Subcutaneous adipose tissue (tissue), 4 donors: ENCODE data around the gene TTC23L. TPM values are rescaled to one million over a fixed set of nuclear protein-coding genes. Genes with fewer than 3 reads are reported as not detected.

Source experiments
- total RNA-seq, 4 donors: library from RNA; depleted of rRNA; stranded (reverse); fragments of >200 nt; gene quantifications; one replicate each; pipeline ENCODE4 v1.1.0, GENCODE V29; 2016
- TF ChIP-seq, protein P1 (sequence below): fragments of 450-650 bp; IDR thresholded peaks from one replicate; pipeline ENCODE4 v1.5.1; 2016; ENCODE audit warnings: low read depth, mild to moderate bottlenecking, control low read depth, antibody characterized with exemption, moderate library complexity

Gene TTC23L
- total RNA-seq, 4 donors from 2014 or later = not detected

DNA sequence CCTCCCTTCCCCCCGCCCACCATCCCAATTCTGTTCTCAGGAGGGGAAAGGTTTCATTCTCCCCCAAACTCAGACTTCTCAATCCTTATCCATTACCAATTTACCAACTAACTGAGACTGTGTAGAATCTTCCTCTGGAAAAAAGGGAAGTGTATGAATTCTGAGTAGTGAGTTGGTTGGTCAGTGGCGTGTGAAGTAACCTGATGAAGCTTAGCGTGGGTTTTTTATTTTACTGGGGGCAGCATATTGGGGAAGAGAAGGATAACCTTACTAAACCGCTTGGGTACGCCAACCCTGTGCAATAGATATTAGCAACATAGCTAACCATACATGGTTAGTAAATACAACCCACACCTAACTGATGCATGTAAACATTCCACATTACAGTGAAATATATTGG is 89.3 kb downstream of the TTC23L start:
- TF ChIP-seq, protein P1, sequence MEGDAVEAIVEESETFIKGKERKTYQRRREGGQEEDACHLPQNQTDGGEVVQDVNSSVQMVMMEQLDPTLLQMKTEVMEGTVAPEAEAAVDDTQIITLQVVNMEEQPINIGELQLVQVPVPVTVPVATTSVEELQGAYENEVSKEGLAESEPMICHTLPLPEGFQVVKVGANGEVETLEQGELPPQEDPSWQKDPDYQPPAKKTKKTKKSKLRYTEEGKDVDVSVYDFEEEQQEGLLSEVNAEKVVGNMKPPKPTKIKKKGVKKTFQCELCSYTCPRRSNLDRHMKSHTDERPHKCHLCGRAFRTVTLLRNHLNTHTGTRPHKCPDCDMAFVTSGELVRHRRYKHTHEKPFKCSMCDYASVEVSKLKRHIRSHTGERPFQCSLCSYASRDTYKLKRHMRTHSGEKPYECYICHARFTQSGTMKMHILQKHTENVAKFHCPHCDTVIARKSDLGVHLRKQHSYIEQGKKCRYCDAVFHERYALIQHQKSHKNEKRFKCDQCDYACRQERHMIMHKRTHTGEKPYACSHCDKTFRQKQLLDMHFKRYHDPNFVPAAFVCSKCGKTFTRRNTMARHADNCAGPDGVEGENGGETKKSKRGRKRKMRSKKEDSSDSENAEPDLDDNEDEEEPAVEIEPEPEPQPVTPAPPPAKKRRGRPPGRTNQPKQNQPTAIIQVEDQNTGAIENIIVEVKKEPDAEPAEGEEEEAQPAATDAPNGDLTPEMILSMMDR = no peak

DNA sequence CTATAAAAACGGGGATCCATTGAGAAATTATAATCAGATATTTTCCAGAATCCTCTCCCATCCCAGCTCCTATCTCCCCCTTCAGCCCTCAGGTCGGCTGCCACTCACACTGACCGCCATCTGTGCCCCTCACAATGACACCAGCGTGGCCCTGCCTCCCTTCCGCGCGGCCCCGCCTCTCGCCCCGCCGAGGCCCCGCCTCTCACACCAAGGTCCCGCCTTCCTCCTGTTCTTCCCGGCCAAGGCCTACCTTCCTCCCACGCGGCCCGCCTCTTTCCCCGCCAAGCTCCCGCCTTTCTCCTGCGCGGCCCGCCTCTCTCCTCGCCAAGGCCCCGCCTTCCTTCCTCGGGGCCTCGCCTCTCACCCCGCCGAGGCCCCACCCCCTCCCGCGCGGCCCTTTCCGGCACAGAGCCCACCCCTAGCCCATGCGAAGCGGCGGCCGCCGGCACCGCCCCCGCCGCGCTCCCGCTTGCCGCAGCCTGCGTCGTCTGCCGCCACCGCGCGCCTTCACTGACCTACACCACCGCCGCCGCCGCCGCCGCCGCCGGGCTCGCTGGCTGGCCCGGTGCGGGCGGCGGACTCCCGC is 90.3 kb downstream of the TTC23L start, which contains the start of gene DNAJC21:
TSS of gene DNAJC21 (plus strand) at position 426 of the 586 bp plus-strand sequence. CDS start 261 bp downstream, outside the sequence.
- TF ChIP-seq, protein P1 = no peak

DNA sequence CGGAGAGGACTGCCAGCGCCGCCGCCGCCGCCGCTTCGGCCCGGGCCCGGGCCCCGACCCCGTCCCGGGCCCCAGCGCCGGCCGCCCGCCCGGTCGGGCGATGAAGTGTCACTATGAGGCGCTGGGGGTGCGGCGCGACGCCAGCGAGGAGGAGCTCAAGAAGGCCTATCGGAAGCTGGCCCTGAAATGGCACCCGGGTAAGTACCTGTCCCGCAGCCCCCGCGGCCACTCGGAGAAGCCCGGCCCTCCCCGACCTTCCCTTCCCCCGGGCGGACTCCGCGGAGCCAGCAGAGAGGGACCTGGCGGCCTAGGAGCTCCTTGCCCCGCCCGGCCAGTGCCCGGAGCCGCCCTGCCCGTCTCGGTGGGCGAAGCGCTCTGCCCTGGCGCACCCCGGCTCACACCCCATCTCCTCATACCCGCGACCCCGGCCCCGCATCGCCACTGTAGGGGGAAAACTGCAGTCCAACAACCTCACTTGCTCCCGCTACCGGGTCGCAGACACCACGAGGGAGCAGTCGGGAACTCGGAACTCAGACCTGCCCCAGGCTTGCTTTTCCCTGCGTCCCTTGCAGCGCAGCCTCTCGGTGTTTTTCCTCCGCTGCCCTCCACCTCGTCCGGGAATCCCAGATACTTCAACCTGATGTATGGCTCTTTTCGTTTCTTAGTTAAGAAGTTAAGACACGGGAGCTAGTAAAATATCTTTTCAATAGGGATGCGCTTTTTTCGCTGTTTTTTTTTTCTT is 90.9 kb downstream of the TTC23L start:
- TF ChIP-seq, protein P1 = no peak

DNA sequence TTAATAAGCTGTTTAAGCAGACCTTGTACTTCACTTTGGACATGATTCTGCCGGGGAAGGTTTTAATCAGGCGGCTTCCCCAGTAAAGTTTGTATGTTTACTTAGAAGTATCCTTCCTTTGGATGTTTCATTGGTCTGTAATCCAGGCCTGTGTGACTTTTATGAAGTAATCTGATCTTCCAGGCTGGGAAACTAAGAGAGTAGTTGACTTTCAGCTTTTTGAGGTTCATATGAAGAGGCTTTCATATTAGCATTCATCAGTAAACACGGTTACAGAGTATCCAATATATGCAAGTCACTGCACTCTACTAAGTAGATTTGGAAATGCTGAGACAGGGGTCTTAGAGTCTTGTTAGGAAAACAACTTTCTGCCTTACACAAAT is 91.5 kb downstream of the TTC23L start:
- TF ChIP-seq, protein P1 = no peak

DNA sequence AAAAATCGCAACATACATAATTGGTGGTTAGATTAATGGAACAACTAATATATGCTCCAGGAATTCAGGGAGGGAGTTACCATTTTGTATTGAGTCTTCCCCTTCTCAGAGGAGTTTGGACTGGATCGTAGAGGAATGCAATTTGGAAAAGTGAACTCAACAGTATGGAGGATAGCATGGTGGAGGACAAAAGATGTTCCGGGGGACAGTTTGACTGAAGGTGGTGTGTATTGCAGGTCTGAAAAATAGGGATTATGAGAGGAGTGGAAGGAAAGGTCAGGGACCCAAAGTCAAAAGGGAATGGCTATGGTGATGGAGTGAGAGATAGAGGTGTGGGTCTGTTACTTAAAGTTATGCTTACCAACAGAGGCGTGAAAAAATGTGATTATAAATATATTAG is 91.9 kb downstream of the TTC23L start:
- TF ChIP-seq, protein P1 = no peak

DNA sequence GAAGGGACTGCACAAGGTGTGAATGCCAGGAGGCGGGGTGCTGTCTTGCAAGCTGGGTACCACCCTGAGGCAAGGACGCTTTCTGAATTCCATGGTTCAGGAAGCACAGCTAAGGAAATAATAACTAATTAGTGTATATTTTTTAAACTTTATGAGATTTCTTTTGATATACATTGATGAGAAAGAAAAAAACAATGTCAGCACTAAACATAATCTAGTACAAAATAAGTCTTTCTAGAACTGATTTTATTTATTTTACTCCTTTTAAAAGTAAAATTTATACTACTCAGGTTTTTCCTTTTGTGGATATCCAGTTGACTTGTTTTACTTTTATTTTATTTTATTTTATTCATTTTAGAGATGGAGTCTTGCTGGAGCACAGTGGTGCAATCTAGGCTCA is 94.0 kb downstream of the TTC23L start:
- TF ChIP-seq, protein P1 = no peak

DNA sequence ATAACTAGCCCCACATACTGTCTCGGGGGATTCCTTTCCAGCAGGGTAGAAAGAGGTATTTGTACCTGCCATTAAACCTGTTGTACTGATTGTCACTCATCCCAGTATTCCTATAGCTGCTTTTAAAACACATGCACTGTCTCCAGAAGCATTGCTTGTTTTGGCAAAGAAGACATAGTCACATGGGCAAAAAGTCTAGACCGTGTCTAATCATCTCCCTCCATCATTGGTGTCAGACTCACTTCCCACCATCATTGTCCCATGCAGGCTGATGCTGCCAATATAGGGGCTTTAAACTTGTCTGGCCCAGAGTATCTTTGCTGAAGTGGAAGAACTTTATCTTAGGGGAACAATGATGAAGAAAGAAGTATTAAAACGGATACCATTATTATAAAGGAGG is 103.0 kb downstream of the TTC23L start:
- TF ChIP-seq, protein P1 = no peak
